NB4 (cell line): ENCODE measurements around the gene NDUFB1.

Source experiments
- MYC ChIP-seq: IDR thresholded peaks from 2 replicates; pipeline ENCODE4 v1.6.1; 2011; ENCODE audit warnings: low read depth, low read length
- POLR2A ChIP-seq: IDR thresholded peaks from 2 replicates; pipeline ENCODE4 v1.6.1; 2011; ENCODE audit warnings: mild to moderate bottlenecking; ENCODE audit not compliant: insufficient read length; ENCODE audit errors: extremely low read depth
- TF ChIP-seq, protein P1 (sequence below): IDR thresholded peaks from one replicate; pipeline ENCODE4 v1.5.1; 2012; ENCODE audit warnings: low read depth, low read length
- TF ChIP-seq, protein P2 (sequence below): IDR thresholded peaks from 2 replicates; pipeline ENCODE4 v1.6.1; 2011; ENCODE audit warnings: low read depth, low read length

DNA sequence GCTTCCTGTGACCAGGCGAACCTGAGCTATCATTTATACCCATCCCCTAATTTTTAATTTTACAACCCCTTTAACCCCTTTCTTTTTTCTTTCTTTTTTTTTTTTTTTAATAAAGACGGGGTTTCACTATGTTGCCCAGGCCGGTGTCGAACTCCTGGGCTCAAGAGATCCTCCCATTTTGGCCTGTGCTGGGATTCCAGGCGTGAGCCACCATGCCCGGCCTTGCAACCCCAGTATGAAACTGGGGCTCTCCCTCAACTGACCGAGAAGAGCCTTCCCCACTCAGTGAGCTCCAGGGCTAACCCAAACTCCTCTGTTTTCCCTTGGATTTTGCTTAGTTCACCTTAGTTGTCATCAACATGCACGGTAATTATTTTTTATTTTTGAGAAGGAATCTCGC is 1.3 kb upstream of the NDUFB1 start:
- TF ChIP-seq, protein P1, sequence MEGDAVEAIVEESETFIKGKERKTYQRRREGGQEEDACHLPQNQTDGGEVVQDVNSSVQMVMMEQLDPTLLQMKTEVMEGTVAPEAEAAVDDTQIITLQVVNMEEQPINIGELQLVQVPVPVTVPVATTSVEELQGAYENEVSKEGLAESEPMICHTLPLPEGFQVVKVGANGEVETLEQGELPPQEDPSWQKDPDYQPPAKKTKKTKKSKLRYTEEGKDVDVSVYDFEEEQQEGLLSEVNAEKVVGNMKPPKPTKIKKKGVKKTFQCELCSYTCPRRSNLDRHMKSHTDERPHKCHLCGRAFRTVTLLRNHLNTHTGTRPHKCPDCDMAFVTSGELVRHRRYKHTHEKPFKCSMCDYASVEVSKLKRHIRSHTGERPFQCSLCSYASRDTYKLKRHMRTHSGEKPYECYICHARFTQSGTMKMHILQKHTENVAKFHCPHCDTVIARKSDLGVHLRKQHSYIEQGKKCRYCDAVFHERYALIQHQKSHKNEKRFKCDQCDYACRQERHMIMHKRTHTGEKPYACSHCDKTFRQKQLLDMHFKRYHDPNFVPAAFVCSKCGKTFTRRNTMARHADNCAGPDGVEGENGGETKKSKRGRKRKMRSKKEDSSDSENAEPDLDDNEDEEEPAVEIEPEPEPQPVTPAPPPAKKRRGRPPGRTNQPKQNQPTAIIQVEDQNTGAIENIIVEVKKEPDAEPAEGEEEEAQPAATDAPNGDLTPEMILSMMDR, result no peak
- TF ChIP-seq POLR2A (no peak), MYC (no peak)
- TF ChIP-seq, protein P2, sequence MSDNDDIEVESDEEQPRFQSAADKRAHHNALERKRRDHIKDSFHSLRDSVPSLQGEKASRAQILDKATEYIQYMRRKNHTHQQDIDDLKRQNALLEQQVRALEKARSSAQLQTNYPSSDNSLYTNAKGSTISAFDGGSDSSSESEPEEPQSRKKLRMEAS, result no peak
